ENCODE measurements around the gene OCA2. TPM values are rescaled to one million over a fixed set of nuclear protein-coding genes. Genes with fewer than 3 reads are reported as not detected.

Gene OCA2
- total RNA-seq, 1 experiment from 2014 or later = 0.13 TPM

- no TSS peak for BruUV-seq (replicated peaks)
- no peak for TF ChIP-seq TCF7L2 (IDR thresholded peaks at IDR 0.05; ENCODE audit: low read depth, low read length)
- TF ChIP-seq REST (IDR thresholded peaks at IDR 0.05; ENCODE audit: insufficient read depth in 1 of 2, low read depth in 2 of 2, low read length in 1 of 2) = no peak
- no peak for TF ChIP-seq SIN3A (IDR thresholded peaks at IDR 0.05; ENCODE audit: borderline replicate concordance, insufficient read depth, low read depth, low read length)
- TF ChIP-seq CTCF (IDR thresholded peaks at IDR 0.05) = no peak
- no peak for TF ChIP-seq POLR2AphosphoS5 (IDR thresholded peaks at IDR 0.05; ENCODE audit: low read depth, low read length)
- ChIA-PET POLR2A (no interaction called here), CTCF (no interaction called here)
- intact Hi-C loops (cut with micrococcal nuclease; ENCODE audit: unreplicated experiment) (no loop called here), in situ Hi-C loops (cut with HindIII; ENCODE audit: low pct_unique_long_range_greater_than_20kb, low sequenced_read_pairs) (no loop called here)
- ATAC-seq (no peak), DNase-seq (ENCODE audit: low read depth, low spot score) (no peak)
- no peaks in the 10 kb centered on the region for H3K27me3 ChIP-seq (ENCODE audit: control insufficient read depth, insufficient read depth, low read length)
- no peak overlapping the region for H3K27ac ChIP-seq (ENCODE audit: low read length)
- H3K4me3 ChIP-seq (ENCODE audit: low read depth in 2 of 2, low read length in 2 of 2) = no peak overlapping the region
- H3K4me1 ChIP-seq (ENCODE audit: control insufficient read depth, insufficient read depth, low read length) = no peaks in the 10 kb centered on the region
- no peaks in the 10 kb centered on the region for H3K36me3 ChIP-seq (ENCODE audit: control insufficient read depth, insufficient read depth, low read length)
- H3K9me3 ChIP-seq (ENCODE audit: control insufficient read depth, insufficient read depth, low read depth, low read length) = no peaks in the 10 kb centered on the region
These were observed 367.3 kb downstream of the OCA2 start for GRCh38 chr15:27731776-27732175.

- intact Hi-C loops (cut with micrococcal nuclease; ENCODE audit: unreplicated experiment) = no loop called here
- no peak overlapping the region for H3K27ac ChIP-seq (ENCODE audit: low read length)
- CTCF ChIA-PET = no interaction called here
These were observed 368.2 kb downstream of the OCA2 start for GRCh38 chr15:27730868-27731267.

More at GRCh38 chr15:27730868-27731267, 368.2 kb downstream of the OCA2 start:
- in situ Hi-C loops (cut with HindIII; ENCODE audit: low pct_unique_long_range_greater_than_20kb, low sequenced_read_pairs) = no loop called here
- no peak overlapping the region for H3K4me3 ChIP-seq (ENCODE audit: low read depth in 2 of 2, low read length in 2 of 2)
- POLR2A ChIA-PET = no interaction called here
- H3K9me3 ChIP-seq (ENCODE audit: control insufficient read depth, insufficient read depth, low read depth, low read length) = no peaks in the 10 kb centered on the region
- no peaks in the 10 kb centered on the region for H3K4me1 ChIP-seq (ENCODE audit: control insufficient read depth, insufficient read depth, low read length)
- TF ChIP-seq SIN3A (IDR thresholded peaks at IDR 0.05; ENCODE audit: borderline replicate concordance, insufficient read depth, low read depth, low read length) (no peak), POLR2AphosphoS5 (IDR thresholded peaks at IDR 0.05; ENCODE audit: low read depth, low read length) (no peak), TCF7L2 (IDR thresholded peaks at IDR 0.05; ENCODE audit: low read depth, low read length) (no peak), CTCF (IDR thresholded peaks at IDR 0.05) (no peak), REST (IDR thresholded peaks at IDR 0.05; ENCODE audit: insufficient read depth in 1 of 2, low read depth in 2 of 2, low read length in 1 of 2) (no peak)
- H3K27me3 ChIP-seq (ENCODE audit: control insufficient read depth, insufficient read depth, low read length) = no peaks in the 10 kb centered on the region
- no peaks in the 10 kb centered on the region for H3K36me3 ChIP-seq (ENCODE audit: control insufficient read depth, insufficient read depth, low read length)
- no TSS peak for BruUV-seq (replicated peaks)
- ATAC-seq (no peak), DNase-seq (ENCODE audit: low read depth, low spot score) (no peak)

Data from Panc1 (cell line).